Astrocyte of the cerebellum (primary cell): ENCODE data around the gene TICAM2.
A peak's percentile ranks its signal among the peaks of the same experiment; 100 is the strongest.

Source experiments
- DNase-seq: peaks from one replicate; pipeline ENCODE4 v3.0.0-alpha.2; 2011; ENCODE audit warnings: low read depth
- H3K4me3 ChIP-seq: 2 replicates; pipeline ENCODE4 v1.5.1; 2011; ENCODE audit warnings: mild to moderate bottlenecking, low read depth, low read length, moderate library complexity
- in situ Hi-C: cut with HindIII; loops from 2 replicates; pipeline ENCODE4 v1.10.0; 2017; ENCODE audit warnings: low sequenced_read_pairs
- TF ChIP-seq, protein P1 (sequence below): IDR thresholded peaks from 2 replicates; pipeline ENCODE4 v1.5.1; 2012; ENCODE audit warnings: low read length, low read depth, moderate library complexity, mild to moderate bottlenecking; ENCODE audit errors: missing control alignments

Gene TICAM2

GRCh38 chr5:115599924-115600323, 2.4 kb downstream of the TICAM2 start:
- H3K4me3 ChIP-seq, result no peak overlapping the region
- DNase-seq, result no peak
- in situ Hi-C loops, result no loop called here

DNA sequence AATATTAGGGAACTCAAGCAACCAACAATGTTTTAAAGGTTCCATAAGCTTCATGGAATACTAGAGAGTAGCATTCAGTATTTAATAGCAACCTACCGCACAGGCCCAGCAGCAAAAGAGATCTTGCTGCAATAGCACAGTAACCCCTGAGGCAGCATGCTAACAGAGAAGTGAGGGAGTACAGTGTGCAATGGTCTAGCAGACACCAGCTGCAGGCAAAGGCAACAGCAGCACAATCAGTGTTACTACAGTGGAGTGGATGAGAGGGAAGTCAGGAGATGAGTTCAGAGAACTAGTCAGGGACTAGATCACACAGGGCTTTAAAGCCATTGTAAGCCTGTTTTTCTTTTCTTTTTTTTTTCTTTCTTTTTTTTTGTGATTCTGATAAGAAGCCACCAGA, 2.8 kb downstream of the TICAM2 start:
- in situ Hi-C loops, result no loop called here
- TF ChIP-seq, protein P1, sequence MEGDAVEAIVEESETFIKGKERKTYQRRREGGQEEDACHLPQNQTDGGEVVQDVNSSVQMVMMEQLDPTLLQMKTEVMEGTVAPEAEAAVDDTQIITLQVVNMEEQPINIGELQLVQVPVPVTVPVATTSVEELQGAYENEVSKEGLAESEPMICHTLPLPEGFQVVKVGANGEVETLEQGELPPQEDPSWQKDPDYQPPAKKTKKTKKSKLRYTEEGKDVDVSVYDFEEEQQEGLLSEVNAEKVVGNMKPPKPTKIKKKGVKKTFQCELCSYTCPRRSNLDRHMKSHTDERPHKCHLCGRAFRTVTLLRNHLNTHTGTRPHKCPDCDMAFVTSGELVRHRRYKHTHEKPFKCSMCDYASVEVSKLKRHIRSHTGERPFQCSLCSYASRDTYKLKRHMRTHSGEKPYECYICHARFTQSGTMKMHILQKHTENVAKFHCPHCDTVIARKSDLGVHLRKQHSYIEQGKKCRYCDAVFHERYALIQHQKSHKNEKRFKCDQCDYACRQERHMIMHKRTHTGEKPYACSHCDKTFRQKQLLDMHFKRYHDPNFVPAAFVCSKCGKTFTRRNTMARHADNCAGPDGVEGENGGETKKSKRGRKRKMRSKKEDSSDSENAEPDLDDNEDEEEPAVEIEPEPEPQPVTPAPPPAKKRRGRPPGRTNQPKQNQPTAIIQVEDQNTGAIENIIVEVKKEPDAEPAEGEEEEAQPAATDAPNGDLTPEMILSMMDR, result no peak
- no peak for DNase-seq

More at GRCh38 chr5:115599924-115600323, 2.4 kb downstream of the TICAM2 start:
- TF ChIP-seq, protein P1, result no peak

GRCh38 chr5:115594128-115595047, 7.9 kb downstream of the TICAM2 start:
- in situ Hi-C loops, result no loop called here
- TF ChIP-seq, protein P1, result no peak
- no peak overlapping the region for H3K4me3 ChIP-seq
- no peak for DNase-seq

More for the DNA sequence above, 2.8 kb downstream of the TICAM2 start:
- no peak overlapping the region for H3K4me3 ChIP-seq

DNA sequence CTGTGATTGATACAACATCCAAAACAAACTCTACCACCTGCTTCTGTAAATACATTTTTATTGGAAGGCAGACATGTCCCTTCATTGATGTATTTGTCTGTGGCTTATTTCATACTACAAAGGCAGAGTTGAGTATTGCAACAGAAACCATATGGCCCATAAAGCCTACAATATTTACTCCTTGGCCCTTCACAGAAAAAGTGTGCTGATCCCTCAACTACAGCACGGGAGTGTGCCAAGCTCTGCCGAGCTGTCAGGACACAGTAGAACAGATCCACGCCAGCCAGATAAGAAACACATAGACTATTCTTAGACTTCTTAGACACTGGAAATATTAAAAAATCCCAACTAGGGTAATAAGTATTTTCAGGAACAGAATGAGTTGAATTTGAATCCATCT, 13.2 kb downstream of the TICAM2 start:
- TF ChIP-seq, protein P1, result no peak
- in situ Hi-C loops, result no loop called here
- DNase-seq, result no peak
- H3K4me3 ChIP-seq, result no peak overlapping the region

DNA sequence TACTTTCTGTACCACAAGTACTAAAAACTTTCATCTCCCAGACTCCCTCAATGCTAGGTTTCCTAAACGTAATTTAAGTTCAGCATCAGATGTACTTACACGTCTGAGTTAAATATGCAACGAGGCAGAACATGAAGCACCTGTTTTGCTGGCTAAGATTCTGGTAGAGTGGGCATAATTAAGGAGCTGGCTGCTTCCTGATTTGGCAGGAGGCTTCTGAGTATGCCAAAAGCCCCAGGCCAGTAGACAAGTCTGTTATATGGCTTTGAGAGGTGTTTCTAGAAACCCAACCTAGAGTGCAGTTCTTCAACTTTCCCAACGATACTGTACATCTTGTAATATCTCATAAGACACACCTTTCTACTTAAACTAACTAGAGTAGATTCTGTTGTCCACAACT, 13.6 kb downstream of the TICAM2 start:
- in situ Hi-C loops, result no loop called here
- no peak overlapping the region for H3K4me3 ChIP-seq
- DNase-seq, result no peak
- TF ChIP-seq, protein P1, result no peak

DNA sequence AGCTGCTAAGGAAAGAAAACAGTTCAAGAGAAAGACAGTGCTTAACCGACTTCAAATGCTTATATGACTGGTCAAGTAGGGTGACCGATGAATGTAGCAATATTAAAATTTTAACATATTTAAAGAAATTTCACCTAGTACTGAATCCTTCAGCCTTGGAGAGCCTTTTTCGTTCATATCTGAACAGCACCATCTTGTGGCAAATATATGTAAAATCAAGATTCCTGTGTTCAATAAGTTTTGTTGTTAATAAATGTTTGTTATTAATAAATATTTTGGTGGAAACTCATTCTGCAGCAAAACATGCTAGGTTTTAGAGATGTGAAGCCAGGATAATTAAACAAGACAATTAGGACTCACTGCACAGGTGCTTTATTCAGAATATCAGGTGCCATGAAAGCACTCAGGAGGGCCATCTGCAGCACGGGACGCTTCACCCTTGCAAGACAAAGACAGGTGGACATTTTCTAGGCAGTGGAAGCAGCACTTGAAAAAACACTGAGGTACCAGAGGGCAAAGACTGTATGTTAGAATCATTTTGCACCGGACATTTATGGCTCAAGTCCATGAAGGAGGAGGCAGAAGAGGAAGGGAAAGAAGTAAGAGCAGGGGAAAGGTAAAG, 15.6 kb downstream of the TICAM2 start:
- no peak for DNase-seq
- in situ Hi-C loops, result no loop called here

More for the DNA sequence above, 15.6 kb downstream of the TICAM2 start:
- H3K4me3 ChIP-seq, result no peak overlapping the region
- TF ChIP-seq, protein P1, result peak; percentile 30
